Epithelial cell of esophagus (primary cell): Measurements from ENCODE around the gene LHX2.
"Not testable (repeated sequence)": the region's sequence is repeated elsewhere in the genome, so short reads cannot be mapped to it uniquely, and the experiment has no call there.

Experiments
- DNase-seq: peaks from one replicate; pipeline ENCODE4 v3.0.0; 2010; ENCODE audit warnings: low read depth
- H3K4me3 ChIP-seq: 2 replicates; pipeline ENCODE4 v1.5.1; 2011; ENCODE audit warnings: mild to moderate bottlenecking, low read length, control low read depth
- CTCF ChIP-seq: IDR thresholded peaks from 2 replicates; pipeline ENCODE4 v1.5.1; 2011; ENCODE audit warnings: low read depth, mild to moderate bottlenecking, low read length, control low read depth, inconsistent platforms; ENCODE audit not compliant: insufficient read depth; ENCODE audit errors: missing control alignments

LHX2 gene

GRCh38 chr9:123974471-123974870 is 37.1 kb upstream of the LHX2 start:
- H3K4me3 ChIP-seq = no peak overlapping the region
- DNase-seq = no peak
- TF ChIP-seq CTCF = no peak

GRCh38 chr9:123975871-123976270 is 35.7 kb upstream of the LHX2 start:
- DNase-seq = no peak
- no peak overlapping the region for H3K4me3 ChIP-seq
- TF ChIP-seq CTCF = no peak

GRCh38 chr9:123976579-123976978 is 35.0 kb upstream of the LHX2 start:
- H3K4me3 ChIP-seq, DNase-seq: not testable (repeated sequence)

GRCh38 chr9:123978981-123979380 is 32.6 kb upstream of the LHX2 start:
- DNase-seq = no peak
- H3K4me3 ChIP-seq = no peak overlapping the region
- TF ChIP-seq CTCF = no peak

- TF ChIP-seq CTCF = no peak
- H3K4me3 ChIP-seq = no peak overlapping the region
- DNase-seq = no peak
Measured at GRCh38 chr9:123982535-123982934, 29.0 kb upstream of the LHX2 start.

GRCh38 chr9:123983047-123983446 is 28.5 kb upstream of the LHX2 start:
- no peak for TF ChIP-seq CTCF
- no peak for DNase-seq
- no peak overlapping the region for H3K4me3 ChIP-seq

- TF ChIP-seq CTCF = no peak
- H3K4me3 ChIP-seq = no peak overlapping the region
- no peak for DNase-seq
Measured at GRCh38 chr9:123984802-123985201, 26.8 kb upstream of the LHX2 start.

GRCh38 chr9:123985869-123986268 is 25.7 kb upstream of the LHX2 start:
- no peak for DNase-seq
- no peak for TF ChIP-seq CTCF
- H3K4me3 ChIP-seq = no peak overlapping the region
